Measurements from ENCODE around the gene CBFA2T3. TPM values are rescaled to one million over a fixed set of nuclear protein-coding genes. Genes with fewer than 3 reads are reported as not detected.
"Not testable (repeated sequence)": the region's sequence is repeated elsewhere in the genome, so short reads cannot be mapped to it uniquely, and the experiment has no call there.

Gene CBFA2T3
- polyA plus RNA-seq, 1 experiment, result not detected

GRCh38 chr16:89018282-89019158 is 41.5 kb upstream of the CBFA2T3 start:
- POLR2A ChIA-PET, result no interaction called here
- CTCF ChIA-PET, result no interaction called here
- TF ChIP-seq CTCF (IDR thresholded peaks at IDR 0.05; ENCODE audit: insufficient read depth, low read depth, low read length), result no peak
- no peak overlapping the region for H3K4me3 ChIP-seq (ENCODE audit: low read depth, low read length)
- no peak for DNase-seq (ENCODE audit: low read depth)
- H3K27me3 ChIP-seq (ENCODE audit: control insufficient read depth, insufficient read depth, low read length), result no peaks in the 10 kb centered on the region
- no peaks in the 10 kb centered on the region for H3K36me3 ChIP-seq (ENCODE audit: control insufficient read depth, insufficient read depth, low read length)

- H3K27me3 ChIP-seq (ENCODE audit: control insufficient read depth, insufficient read depth, low read length), result no peaks in the 10 kb centered on the region
- ChIA-PET CTCF (no interaction called here), POLR2A (no interaction called here)
- no peak for DNase-seq (ENCODE audit: low read depth)
- no peak for TF ChIP-seq CTCF (IDR thresholded peaks at IDR 0.05; ENCODE audit: insufficient read depth, low read depth, low read length)
- H3K4me3 ChIP-seq (ENCODE audit: low read depth, low read length), result no peak overlapping the region
- H3K36me3 ChIP-seq (ENCODE audit: control insufficient read depth, insufficient read depth, low read length), result no peaks in the 10 kb centered on the region
Observed at GRCh38 chr16:89017543-89018281, 40.7 kb upstream of the CBFA2T3 start.

DNA sequence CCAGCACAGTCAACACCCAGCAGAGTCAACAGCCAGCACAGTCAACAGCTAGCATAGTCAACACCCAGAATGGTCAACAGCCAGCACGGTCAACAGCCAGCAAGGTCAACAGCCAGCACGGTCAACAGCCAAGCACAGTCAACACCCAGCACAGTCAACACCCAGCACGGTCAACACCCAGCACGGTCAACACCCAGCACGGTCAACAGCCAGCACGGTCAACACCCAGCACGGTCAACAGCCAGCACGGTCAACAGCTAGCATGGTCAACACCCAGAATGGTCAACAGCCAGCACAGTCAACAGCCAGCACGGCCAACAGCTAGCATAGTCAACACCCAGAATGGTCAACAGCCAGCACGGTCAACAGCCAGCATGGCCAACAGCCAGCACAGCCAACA is 39.6 kb upstream of the CBFA2T3 start:
- H3K36me3 ChIP-seq (ENCODE audit: control insufficient read depth, insufficient read depth, low read length); DNase-seq (ENCODE audit: low read depth); H3K4me3 ChIP-seq (ENCODE audit: low read depth, low read length); POLR2A ChIA-PET; H3K27me3 ChIP-seq (ENCODE audit: control insufficient read depth, insufficient read depth, low read length): not testable (repeated sequence)
- CTCF ChIA-PET, result interaction anchor here (0.6 to 0.7 kb wide), 2 partner anchors 65 to 1274 kb away, joined by 4 read pairs; no protein-coding TSS in a partner anchor

GRCh38 chr16:89015271-89015859 is 38.4 kb upstream of the CBFA2T3 start:
- TF ChIP-seq CTCF (IDR thresholded peaks at IDR 0.05; ENCODE audit: insufficient read depth, low read depth, low read length), result no peak
- POLR2A ChIA-PET, result no interaction called here
- Histone ChIP-seq H3K27me3 (ENCODE audit: control insufficient read depth, insufficient read depth, low read length) (no peaks in the 10 kb centered on the region), H3K36me3 (ENCODE audit: control insufficient read depth, insufficient read depth, low read length) (no peaks in the 10 kb centered on the region), H3K4me3 (ENCODE audit: low read depth, low read length) (no peak overlapping the region)
- no peak for DNase-seq (ENCODE audit: low read depth)
- CTCF ChIA-PET, result interaction anchor here (0.9 kb wide), 1 partner anchor 27 kb away, joined by 3 read pairs; no protein-coding TSS in a partner anchor

DNA sequence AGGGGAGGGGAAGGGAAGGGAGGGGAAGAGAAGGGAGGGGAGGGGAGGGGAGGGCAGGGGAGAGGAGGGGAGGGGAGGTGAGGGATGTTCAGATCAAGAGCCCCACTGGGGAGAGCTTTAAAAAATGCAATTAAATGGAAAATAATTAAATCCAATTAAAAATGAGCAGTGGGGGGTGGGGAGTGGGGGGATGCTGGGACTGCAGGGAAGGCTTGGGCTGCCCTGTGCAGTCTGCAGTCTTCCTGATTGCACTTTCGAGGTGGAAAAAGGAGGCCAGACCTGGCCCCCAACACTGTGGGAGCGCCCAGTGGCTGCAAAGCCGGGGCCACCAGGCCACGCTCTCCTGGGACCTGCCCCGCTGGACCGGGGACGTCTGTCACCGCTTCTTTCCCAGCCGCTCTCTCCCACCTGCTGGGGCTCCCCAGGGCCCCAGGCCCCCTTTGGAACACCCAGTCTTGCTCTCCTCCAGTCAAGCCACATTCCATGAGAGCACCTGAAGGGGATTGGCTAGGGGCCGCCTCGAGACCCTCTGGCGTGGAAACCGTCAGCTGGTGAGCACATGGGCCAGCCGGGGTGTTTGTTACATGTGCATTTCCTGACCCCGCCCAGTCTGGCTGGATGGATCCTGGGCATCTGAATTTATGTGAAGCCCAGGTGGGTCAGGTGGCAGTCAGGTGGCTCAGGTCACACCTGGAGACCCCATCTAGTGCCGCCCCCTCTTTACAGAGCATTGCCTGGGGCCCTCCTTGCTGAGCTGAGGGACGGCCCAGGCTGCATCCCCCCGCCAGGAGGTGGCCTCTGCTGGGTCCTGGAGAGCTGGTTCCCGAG is 37.6 kb upstream of the CBFA2T3 start:
- POLR2A ChIA-PET, result no interaction called here
- no peaks in the 10 kb centered on the region for H3K36me3 ChIP-seq (ENCODE audit: control insufficient read depth, insufficient read depth, low read length)
- H3K4me3 ChIP-seq (ENCODE audit: low read depth, low read length), result no peak overlapping the region
- CTCF ChIA-PET, result interaction anchor here (0.6 to 0.9 kb wide), 2 partner anchors 12 to 28 kb away, joined by 3 read pairs; no protein-coding TSS in a partner anchor
- no peak for DNase-seq (ENCODE audit: low read depth)
- no peaks in the 10 kb centered on the region for H3K27me3 ChIP-seq (ENCODE audit: control insufficient read depth, insufficient read depth, low read length)
- no peak for TF ChIP-seq CTCF (IDR thresholded peaks at IDR 0.05; ENCODE audit: insufficient read depth, low read depth, low read length)

Measured in BJ (cell line).